ENCODE measurements around the gene SLAMF9.

SLAMF9 gene

DNA sequence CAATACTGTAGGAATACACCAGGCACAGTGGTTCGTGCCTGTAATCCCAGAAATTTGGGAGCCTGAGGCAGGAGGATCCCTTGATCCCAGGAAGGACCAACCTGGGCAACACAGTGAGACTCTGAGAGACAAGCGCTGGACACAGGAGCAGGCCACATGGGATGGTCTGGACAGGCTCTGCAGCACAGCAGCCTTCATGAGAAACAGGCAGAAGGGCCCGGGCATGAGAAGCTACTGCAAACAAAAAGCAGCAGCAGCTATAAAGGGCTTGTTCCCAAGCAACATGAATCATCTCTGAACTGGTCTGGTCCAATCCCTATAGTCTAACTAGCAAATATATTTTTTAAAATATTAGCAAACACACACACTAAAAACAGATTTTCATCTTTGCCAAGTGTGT is 35.5 kb upstream of the SLAMF9 start:
- TF ChIP-seq EZH2phosphoT487 (IDR thresholded peaks at IDR 0.05; ENCODE audit: borderline replicate concordance), result no peak
- TF ChIP-seq, protein P1, sequence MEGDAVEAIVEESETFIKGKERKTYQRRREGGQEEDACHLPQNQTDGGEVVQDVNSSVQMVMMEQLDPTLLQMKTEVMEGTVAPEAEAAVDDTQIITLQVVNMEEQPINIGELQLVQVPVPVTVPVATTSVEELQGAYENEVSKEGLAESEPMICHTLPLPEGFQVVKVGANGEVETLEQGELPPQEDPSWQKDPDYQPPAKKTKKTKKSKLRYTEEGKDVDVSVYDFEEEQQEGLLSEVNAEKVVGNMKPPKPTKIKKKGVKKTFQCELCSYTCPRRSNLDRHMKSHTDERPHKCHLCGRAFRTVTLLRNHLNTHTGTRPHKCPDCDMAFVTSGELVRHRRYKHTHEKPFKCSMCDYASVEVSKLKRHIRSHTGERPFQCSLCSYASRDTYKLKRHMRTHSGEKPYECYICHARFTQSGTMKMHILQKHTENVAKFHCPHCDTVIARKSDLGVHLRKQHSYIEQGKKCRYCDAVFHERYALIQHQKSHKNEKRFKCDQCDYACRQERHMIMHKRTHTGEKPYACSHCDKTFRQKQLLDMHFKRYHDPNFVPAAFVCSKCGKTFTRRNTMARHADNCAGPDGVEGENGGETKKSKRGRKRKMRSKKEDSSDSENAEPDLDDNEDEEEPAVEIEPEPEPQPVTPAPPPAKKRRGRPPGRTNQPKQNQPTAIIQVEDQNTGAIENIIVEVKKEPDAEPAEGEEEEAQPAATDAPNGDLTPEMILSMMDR (conservative IDR thresholded peaks at IDR 0.05; ENCODE audit: low read length), result no peak
- H3F3A ChIP-seq (ENCODE audit: low read depth), result no peaks in the 10 kb centered on the region
- no peak overlapping the region for H3K4me2 ChIP-seq (ENCODE audit: low read depth, low read length, poor library complexity, severe bottlenecking)
- no peak overlapping the region for H3K9ac ChIP-seq (ENCODE audit: low read depth, low read length, poor library complexity, severe bottlenecking)
- H4K20me1 ChIP-seq (ENCODE audit: insufficient read depth, low read length, poor library complexity, severe bottlenecking), result no peaks in the 10 kb centered on the region
- no peaks in the 10 kb centered on the region for H3K27me3 ChIP-seq (ENCODE audit: insufficient read depth, low read length, poor library complexity, severe bottlenecking)
- H3K9me2 ChIP-seq (replicated peaks; ENCODE audit: low read depth, low read length), result no peaks in the 10 kb centered on the region
- H2AFZ ChIP-seq (ENCODE audit: low read length), result no peak overlapping the region
- H3K4me3 ChIP-seq (ENCODE audit: low read length, poor library complexity, severe bottlenecking), result no peak overlapping the region
- no peaks in the 10 kb centered on the region for H3K36me3 ChIP-seq (ENCODE audit: insufficient read depth, low read length)
- no peaks in the 10 kb centered on the region for H3K79me2 ChIP-seq (ENCODE audit: insufficient read depth, low read length)
- H3K4me1 ChIP-seq (ENCODE audit: insufficient read depth, low read length, poor library complexity, severe bottlenecking), result peaks cover 12% of the 10 kb centered on the region
- H3K9me3 ChIP-seq (ENCODE audit: insufficient read depth, low read depth, low read length), result no peaks in the 10 kb centered on the region

DNA sequence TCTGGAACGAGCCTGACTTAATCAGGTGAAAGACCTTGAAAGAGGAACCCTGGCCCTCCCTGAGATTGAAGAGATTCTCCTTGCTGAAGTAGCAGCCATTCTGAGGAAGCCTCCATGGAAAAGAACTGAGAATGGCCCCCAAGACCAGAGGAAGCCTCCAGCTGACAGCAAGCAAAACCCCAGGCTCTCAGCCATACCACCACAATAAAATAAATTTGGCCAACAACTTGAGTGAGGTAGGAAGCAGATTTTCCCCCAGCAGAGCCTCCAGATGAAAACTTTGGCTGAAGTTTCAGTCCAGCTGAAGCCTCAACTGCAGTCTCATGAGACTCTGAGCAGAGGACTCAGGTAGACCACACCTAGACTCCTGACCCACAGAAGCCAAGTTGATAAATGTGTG is 34.0 kb upstream of the SLAMF9 start:
- no peaks in the 10 kb centered on the region for H3F3A ChIP-seq (ENCODE audit: low read depth)
- H3K36me3 ChIP-seq (ENCODE audit: insufficient read depth, low read length), result no peaks in the 10 kb centered on the region
- H3K9me3 ChIP-seq (ENCODE audit: insufficient read depth, low read depth, low read length), result no peaks in the 10 kb centered on the region
- H4K20me1 ChIP-seq (ENCODE audit: insufficient read depth, low read length, poor library complexity, severe bottlenecking), result no peaks in the 10 kb centered on the region
- no peak overlapping the region for H3K9ac ChIP-seq (ENCODE audit: low read depth, low read length, poor library complexity, severe bottlenecking)
- no peak overlapping the region for H3K4me2 ChIP-seq (ENCODE audit: low read depth, low read length, poor library complexity, severe bottlenecking)
- H2AFZ ChIP-seq (ENCODE audit: low read length), result no peak overlapping the region
- TF ChIP-seq EZH2phosphoT487 (IDR thresholded peaks at IDR 0.05; ENCODE audit: borderline replicate concordance), result no peak
- TF ChIP-seq, protein P1 (conservative IDR thresholded peaks at IDR 0.05; ENCODE audit: low read length), result no peak
- no peaks in the 10 kb centered on the region for H3K79me2 ChIP-seq (ENCODE audit: insufficient read depth, low read length)
- H3K27me3 ChIP-seq (ENCODE audit: insufficient read depth, low read length, poor library complexity, severe bottlenecking), result no peaks in the 10 kb centered on the region
- no peak overlapping the region for H3K4me3 ChIP-seq (ENCODE audit: low read length, poor library complexity, severe bottlenecking)
- peaks cover 12% of the 10 kb centered on the region for H3K4me1 ChIP-seq (ENCODE audit: insufficient read depth, low read length, poor library complexity, severe bottlenecking)
- H3K9me2 ChIP-seq (replicated peaks; ENCODE audit: low read depth, low read length), result no peaks in the 10 kb centered on the region

DNA sequence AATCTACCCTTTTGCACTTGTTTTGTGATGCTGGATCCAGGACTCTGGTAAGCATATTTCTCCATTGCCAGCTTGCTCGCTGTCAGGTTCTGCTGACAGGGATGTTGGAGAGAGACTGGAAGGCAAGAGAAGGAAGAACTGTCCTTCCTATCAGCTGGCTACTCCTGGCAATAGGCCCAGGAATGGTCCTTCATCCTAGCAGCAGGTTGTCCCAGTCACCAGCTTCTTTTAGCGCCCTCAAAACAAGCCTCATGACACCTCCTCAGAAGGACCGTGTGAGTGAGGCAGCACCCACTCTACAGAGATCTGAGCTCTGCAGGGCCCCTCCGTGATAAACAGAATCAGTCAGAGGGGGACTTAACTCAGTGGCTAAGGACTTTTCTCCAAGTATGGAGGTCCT is 33.1 kb upstream of the SLAMF9 start:
- no peak overlapping the region for H2AFZ ChIP-seq (ENCODE audit: low read length)

More for the DNA sequence above, 33.1 kb upstream of the SLAMF9 start:
- Histone ChIP-seq H3K4me3 (ENCODE audit: low read length, poor library complexity, severe bottlenecking) (no peak overlapping the region), H3K36me3 (ENCODE audit: insufficient read depth, low read length) (no peaks in the 10 kb centered on the region), H3K9me3 (ENCODE audit: insufficient read depth, low read depth, low read length) (no peaks in the 10 kb centered on the region), H3F3A (ENCODE audit: low read depth) (no peaks in the 10 kb centered on the region), H3K4me1 (ENCODE audit: insufficient read depth, low read length, poor library complexity, severe bottlenecking) (peaks cover 12% of the 10 kb centered on the region), H3K9me2 (replicated peaks; ENCODE audit: low read depth, low read length) (no peaks in the 10 kb centered on the region), H4K20me1 (ENCODE audit: insufficient read depth, low read length, poor library complexity, severe bottlenecking) (no peaks in the 10 kb centered on the region), H3K9ac (ENCODE audit: low read depth, low read length, poor library complexity, severe bottlenecking) (no peak overlapping the region), H3K79me2 (ENCODE audit: insufficient read depth, low read length) (no peaks in the 10 kb centered on the region), H3K27me3 (ENCODE audit: insufficient read depth, low read length, poor library complexity, severe bottlenecking) (no peaks in the 10 kb centered on the region), H3K4me2 (ENCODE audit: low read depth, low read length, poor library complexity, severe bottlenecking) (no peak overlapping the region)
- TF ChIP-seq EZH2phosphoT487 (IDR thresholded peaks at IDR 0.05; ENCODE audit: borderline replicate concordance), result no peak
- TF ChIP-seq, protein P1 (conservative IDR thresholded peaks at IDR 0.05; ENCODE audit: low read length), result no peak
